Measurements from ENCODE around the gene DNM2. TPM values are rescaled to one million over a fixed set of nuclear protein-coding genes. Genes with fewer than 3 reads are reported as not detected.

Gene DNM2
- total and polyA plus RNA-seq, 9 of the 15 experiments (the other 6 are each of a cell fraction or from before 2014, with no cell fraction given), result 2.2 to 161 (median 72.6) TPM

DNA sequence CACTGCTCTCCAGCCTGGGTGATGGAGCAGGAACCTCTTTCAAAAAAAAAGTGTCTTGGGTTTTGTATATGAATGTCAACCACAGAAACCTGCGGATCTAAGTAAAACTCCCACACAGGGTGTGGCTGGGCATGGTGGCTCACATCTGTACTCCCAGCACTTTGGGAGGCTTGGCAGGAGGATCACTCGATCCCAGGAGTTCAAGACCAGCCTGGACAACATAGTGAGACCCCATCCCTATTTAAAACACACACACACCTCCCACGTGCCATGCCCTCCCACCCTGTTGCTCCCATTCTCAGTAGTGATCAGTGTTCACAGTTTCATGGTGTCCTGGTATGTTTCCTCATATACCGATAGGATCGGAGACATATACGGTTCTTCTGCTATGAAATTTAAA lies 109.0 kb downstream of the DNM2 start:
- Histone ChIP-seq H2AFZ (ENCODE audit: low read depth, low read length) (no peak overlapping the region), H3K27ac (ENCODE audit: extremely low read depth, low read depth, low read length) (no peak overlapping the region), H3K9me1 (ENCODE audit: control insufficient read depth, insufficient read depth, low read length) (no peaks in the 10 kb centered on the region), H3K4me3 (no peak overlapping the region), H4K20me1 (replicated peaks; ENCODE audit: control insufficient read depth, insufficient read depth, low read length) (no peaks in the 10 kb centered on the region), H3K9me3 (replicated peaks; ENCODE audit: control insufficient read depth, insufficient read depth, low read depth, low read length) (no peaks in the 10 kb centered on the region), H3K9ac (ENCODE audit: insufficient read depth in 1 of 2, low read depth in 2 of 2, low read length in 2 of 2) (no peak overlapping the region), H3K4me2 (ENCODE audit: insufficient read depth, low read length) (no peak overlapping the region), H3K79me2 (ENCODE audit: control insufficient read depth, insufficient read depth, low read length) (no peaks in the 10 kb centered on the region), H3K27me3 (ENCODE audit: control insufficient read depth in 2 of 2, insufficient read depth in 2 of 2, low read length in 2 of 2) (no peaks in the 10 kb centered on the region), H3K36me3 (ENCODE audit: control insufficient read depth, insufficient read depth, low read length) (peaks cover 77% of the 10 kb centered on the region; the same call in 2 of the 3 replicates), H3K4me1 (replicated peaks in 1 of 2; ENCODE audit: control insufficient read depth in 2 of 2, insufficient read depth in 2 of 2, low read length in 2 of 2) (peaks cover 0 to 30% of the 10 kb centered on the region in 2 experiments; a peak in 2 of 5 replicates)
- DNase-seq (ENCODE audit: extremely low read depth in 1 of 4, low spot score in 3 of 4) (no peak), FAIRE-seq (peak; percentile 48), ATAC-seq (no peak)
- WGBS (ENCODE audit: insufficient coverage, low coverage, missing lambda C conversion rate), result 90% methylated on average over 6 of the region's 6 CpGs
- no TSS peak for BruUV-seq (replicated peaks)
- intact Hi-C loops (cut with micrococcal nuclease), result no loop called here
- TF ChIP-seq PHF21A (IDR thresholded peaks at IDR 0.05; ENCODE audit: borderline replicate concordance, low read depth) (no peak), ZNF121 (CRISPR knock-in tag; conservative IDR thresholded peaks at IDR 0.05) (peak; percentile 68)
- POLR2A ChIA-PET, result interaction anchor here (0.6 to 1.1 kb wide), 3 partner anchors 9 to 328 kb away, joined by 3 read pairs; no protein-coding TSS in a partner anchor
- CTCF ChIA-PET (ENCODE audit: low intra/inter-chr PET ratio), result no interaction called here
- in situ Hi-C loops (cut with MboI), result no loop called here

DNA sequence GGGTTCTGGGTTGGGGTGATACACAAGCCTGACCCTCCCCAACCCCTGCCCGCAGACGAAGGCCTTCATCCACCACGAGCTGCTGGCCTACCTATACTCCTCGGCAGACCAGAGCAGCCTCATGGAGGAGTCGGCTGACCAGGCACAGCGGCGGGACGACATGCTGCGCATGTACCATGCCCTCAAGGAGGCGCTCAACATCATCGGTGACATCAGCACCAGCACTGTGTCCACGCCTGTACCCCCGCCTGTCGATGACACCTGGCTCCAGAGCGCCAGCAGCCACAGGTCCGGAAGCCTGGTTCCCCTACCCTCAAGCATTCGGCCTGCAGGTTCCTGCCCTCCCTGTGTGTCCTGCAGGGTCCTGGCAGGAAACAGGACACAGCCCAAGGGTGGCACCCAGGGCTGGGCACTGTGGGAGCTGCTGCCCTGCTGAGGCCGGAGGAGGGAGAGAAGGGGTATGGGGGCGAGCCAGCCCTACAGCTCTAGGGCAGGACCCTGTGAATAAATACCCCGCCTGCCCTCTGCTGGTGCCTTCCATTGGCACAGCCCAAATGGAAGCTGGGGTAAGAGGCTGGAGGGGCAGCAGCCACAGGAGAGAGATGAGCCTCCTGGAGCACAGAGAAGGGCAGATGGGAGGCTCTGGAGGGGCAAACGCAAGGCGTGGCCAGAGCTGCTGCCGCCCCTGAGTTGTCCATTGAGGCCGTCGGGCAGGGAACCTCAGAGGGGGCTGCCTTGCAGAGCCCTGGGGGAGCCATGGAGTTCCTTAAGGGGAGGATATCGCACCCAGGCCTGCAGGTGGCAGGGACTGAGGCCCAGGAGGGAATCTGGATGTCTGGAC lies 111.3 kb downstream of the DNM2 start:
- POLR2A ChIA-PET, result interaction anchor here (0.6 to 7.4 kb wide), 4 partner anchors 7 to 112 kb away, joined by 3 to 58 read pairs (median 4); partner anchors contain the start of gene DNM2
- CTCF ChIA-PET (ENCODE audit: low intra/inter-chr PET ratio), result no interaction called here
- no peak for TF ChIP-seq PYGO2 (tag; IDR thresholded peaks at IDR 0.05)
- TF ChIP-seq, protein P1, sequence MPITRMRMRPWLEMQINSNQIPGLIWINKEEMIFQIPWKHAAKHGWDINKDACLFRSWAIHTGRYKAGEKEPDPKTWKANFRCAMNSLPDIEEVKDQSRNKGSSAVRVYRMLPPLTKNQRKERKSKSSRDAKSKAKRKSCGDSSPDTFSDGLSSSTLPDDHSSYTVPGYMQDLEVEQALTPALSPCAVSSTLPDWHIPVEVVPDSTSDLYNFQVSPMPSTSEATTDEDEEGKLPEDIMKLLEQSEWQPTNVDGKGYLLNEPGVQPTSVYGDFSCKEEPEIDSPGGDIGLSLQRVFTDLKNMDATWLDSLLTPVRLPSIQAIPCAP (CRISPR knock-in tag; IDR thresholded peaks at IDR 0.05; ENCODE audit: borderline replicate concordance), result no peak
- TF ChIP-seq NFE2 (IDR thresholded peaks at IDR 0.05; ENCODE audit: low read depth), result no peak
- TF ChIP-seq, protein P2, sequence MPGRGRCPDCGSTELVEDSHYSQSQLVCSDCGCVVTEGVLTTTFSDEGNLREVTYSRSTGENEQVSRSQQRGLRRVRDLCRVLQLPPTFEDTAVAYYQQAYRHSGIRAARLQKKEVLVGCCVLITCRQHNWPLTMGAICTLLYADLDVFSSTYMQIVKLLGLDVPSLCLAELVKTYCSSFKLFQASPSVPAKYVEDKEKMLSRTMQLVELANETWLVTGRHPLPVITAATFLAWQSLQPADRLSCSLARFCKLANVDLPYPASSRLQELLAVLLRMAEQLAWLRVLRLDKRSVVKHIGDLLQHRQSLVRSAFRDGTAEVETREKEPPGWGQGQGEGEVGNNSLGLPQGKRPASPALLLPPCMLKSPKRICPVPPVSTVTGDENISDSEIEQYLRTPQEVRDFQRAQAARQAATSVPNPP (IDR thresholded peaks at IDR 0.05; ENCODE audit: borderline replicate concordance, insufficient read depth, insufficient read length), result no peak
- TF ChIP-seq, protein P3, sequence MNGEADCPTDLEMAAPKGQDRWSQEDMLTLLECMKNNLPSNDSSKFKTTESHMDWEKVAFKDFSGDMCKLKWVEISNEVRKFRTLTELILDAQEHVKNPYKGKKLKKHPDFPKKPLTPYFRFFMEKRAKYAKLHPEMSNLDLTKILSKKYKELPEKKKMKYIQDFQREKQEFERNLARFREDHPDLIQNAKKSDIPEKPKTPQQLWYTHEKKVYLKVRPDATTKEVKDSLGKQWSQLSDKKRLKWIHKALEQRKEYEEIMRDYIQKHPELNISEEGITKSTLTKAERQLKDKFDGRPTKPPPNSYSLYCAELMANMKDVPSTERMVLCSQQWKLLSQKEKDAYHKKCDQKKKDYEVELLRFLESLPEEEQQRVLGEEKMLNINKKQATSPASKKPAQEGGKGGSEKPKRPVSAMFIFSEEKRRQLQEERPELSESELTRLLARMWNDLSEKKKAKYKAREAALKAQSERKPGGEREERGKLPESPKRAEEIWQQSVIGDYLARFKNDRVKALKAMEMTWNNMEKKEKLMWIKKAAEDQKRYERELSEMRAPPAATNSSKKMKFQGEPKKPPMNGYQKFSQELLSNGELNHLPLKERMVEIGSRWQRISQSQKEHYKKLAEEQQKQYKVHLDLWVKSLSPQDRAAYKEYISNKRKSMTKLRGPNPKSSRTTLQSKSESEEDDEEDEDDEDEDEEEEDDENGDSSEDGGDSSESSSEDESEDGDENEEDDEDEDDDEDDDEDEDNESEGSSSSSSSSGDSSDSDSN (IDR thresholded peaks at IDR 0.05; ENCODE audit: borderline replicate concordance in 1 of 2, low read depth in 2 of 2, low read length in 2 of 2), result no peak
- TF ChIP-seq NFIC (IDR thresholded peaks at IDR 0.05), result peak; percentile 23; the same call in 1 of the 2 replicates
- TF ChIP-seq GATA2 (CRISPR knock-in tag; IDR thresholded peaks at IDR 0.05), result no peak

More for the DNA sequence above, 111.3 kb downstream of the DNM2 start:
- no peaks in the 10 kb centered on the region for H3K9me1 ChIP-seq (ENCODE audit: control insufficient read depth, insufficient read depth, low read length)
- H3K4me3 ChIP-seq, result no peak overlapping the region
- H3K79me2 ChIP-seq (ENCODE audit: control insufficient read depth, insufficient read depth, low read length), result no peaks in the 10 kb centered on the region
- no peaks in the 10 kb centered on the region for H3K9me3 ChIP-seq (replicated peaks; ENCODE audit: control insufficient read depth, insufficient read depth, low read depth, low read length)
- H3K4me1 ChIP-seq (replicated peaks in 1 of 2; ENCODE audit: control insufficient read depth in 2 of 2, insufficient read depth in 2 of 2, low read length in 2 of 2), result peaks cover 0 to 41% of the 10 kb centered on the region in 2 experiments; a peak in 2 of 5 replicates
- peak; percentile 57 for ATAC-seq
- 92% methylated on average over 24 of the region's 26 CpGs for WGBS (ENCODE audit: insufficient coverage, low coverage, missing lambda C conversion rate)
- no peak for FAIRE-seq
- in situ Hi-C loops (cut with MboI), result no loop called here
- intact Hi-C loops (cut with micrococcal nuclease), result no loop called here
- peak overlapping the region in 1 of 2 experiments; percentile 63; a peak in 2 of 4 replicates for H3K9ac ChIP-seq (ENCODE audit: insufficient read depth in 1 of 2, low read depth in 2 of 2, low read length in 2 of 2)
- BruUV-seq (replicated peaks), result no TSS peak
- H3K4me2 ChIP-seq (ENCODE audit: insufficient read depth, low read length), result no peak overlapping the region
- H3K36me3 ChIP-seq (ENCODE audit: control insufficient read depth, insufficient read depth, low read length), result peaks cover 84% of the 10 kb centered on the region; the same call in 2 of the 3 replicates
- H3K27ac ChIP-seq (ENCODE audit: extremely low read depth, low read depth, low read length), result no peak overlapping the region; the same call in 2 of the 3 replicates
- H3K27me3 ChIP-seq (ENCODE audit: control insufficient read depth in 2 of 2, insufficient read depth in 2 of 2, low read length in 2 of 2), result no peaks in the 10 kb centered on the region
- H4K20me1 ChIP-seq (replicated peaks; ENCODE audit: control insufficient read depth, insufficient read depth, low read length), result no peaks in the 10 kb centered on the region
- H2AFZ ChIP-seq (ENCODE audit: low read depth, low read length), result no peak overlapping the region
- DNase-seq (ENCODE audit: extremely low read depth in 1 of 4, low spot score in 3 of 4), result peak in 1 of 4 experiments; percentile 24
